Endothelial cell of umbilical vein (primary cell): ENCODE data around the gene BMP8B. TPM values are rescaled to one million over a fixed set of nuclear protein-coding genes. Genes with fewer than 3 reads are reported as not detected.

Experiments
- BruUV-seq: library from RNA; stranded (reverse); fragments of 400-500 nt; replicated peaks from 2 replicates; lab custom pipeline; 2021; lab: Mats Ljungman, UMichigan
- CTCF ChIA-PET: fragments of 300-600, 350-600 bp; sonication (Branson Sonifier 250); formaldehyde crosslinking; loops from one replicate; lab custom pipeline; 2021; ENCODE audit warnings: antibody characterized with exemption, inconsistent platforms; lab: Charles Lee
- POLR2A ChIA-PET: fragments of 300-600, 350-600 bp; sonication (Branson Sonifier 250); formaldehyde crosslinking; loops from one replicate; lab custom pipeline; 2021; ENCODE audit warnings: antibody characterized with exemption, inconsistent platforms; lab: Charles Lee
- DNase-seq: peaks from one replicate; pipeline ENCODE4 v3.0.0-alpha.2; 2011; ENCODE audit warnings: low read depth, low spot score
- FAIRE-seq: peaks from 2 replicates; lab custom pipeline; 2011; peaks lifted over from hg19 to GRCh38; lab: Jason Lieb, UNC
- H2AFZ ChIP-seq: 2 replicates; pipeline ENCODE4 v1.6.0; 2012; ENCODE audit warnings: low read depth, low read length, control low read depth, inconsistent platforms
- H3K27ac ChIP-seq: 2 replicates; pipeline ENCODE4 v1.5.1; 2011; ENCODE audit warnings: low read depth, mild to moderate bottlenecking, control low read depth, low read length, moderate library complexity; ENCODE audit not compliant: insufficient read depth
- H3K27me3 ChIP-seq, 2 experiments: 2 replicates each; pipeline versions ENCODE4 v1.6.0 to v1.6.1; 2011; ENCODE audit warnings: low read length in 2 of 2, mixed read lengths in 1 of 2; ENCODE audit not compliant: control insufficient read depth in 2 of 2, insufficient read depth in 2 of 2
- H3K36me3 ChIP-seq, 2 experiments: 2 replicates in 1 of 2; 3 replicates in 1 of 2; pipeline ENCODE4 v1.5.1; 2011; ENCODE audit warnings: low read length in 2 of 2, mild to moderate bottlenecking in 1 of 2, moderate library complexity in 1 of 2; ENCODE audit not compliant: control insufficient read depth in 2 of 2, insufficient read depth in 2 of 2; ENCODE audit errors: extremely low read depth in 1 of 2
- H3K4me1 ChIP-seq: 3 replicates; pipeline ENCODE4 v1.5.1; 2011; ENCODE audit warnings: mild to moderate bottlenecking, low read length; ENCODE audit not compliant: control insufficient read depth, insufficient read depth; ENCODE audit errors: extremely low read depth
- H3K4me2 ChIP-seq: 2 replicates; pipeline ENCODE4 v1.6.1; 2011; ENCODE audit warnings: low read length, control low read depth, mixed read lengths; ENCODE audit not compliant: insufficient read depth
- H3K4me3 ChIP-seq, 3 experiments: fragments of 200-600 bp in 1 of 3; sonication (generic), shearing (Covaris generic) in 1 of 3; replicated peaks in 1 of 3; 2 replicates each; pipeline ENCODE4 v1.5.1; 2011 to 2016; ENCODE audit warnings: control low read depth in 3 of 3, low read length in 3 of 3, mild to moderate bottlenecking in 2 of 3, inconsistent platforms in 1 of 3, low read depth in 1 of 3, moderate library complexity in 1 of 3; ENCODE audit not compliant: insufficient read depth in 1 of 3
- H3K79me2 ChIP-seq: 2 replicates; pipeline ENCODE4 v1.6.0; 2012; ENCODE audit warnings: low read length, inconsistent platforms; ENCODE audit not compliant: control insufficient read depth, insufficient read depth
- H3K9ac ChIP-seq: replicated peaks from 2 replicates; pipeline ENCODE3; 2011; ENCODE audit warnings: low read length, control low read depth; ENCODE audit not compliant: insufficient read depth; ENCODE audit errors: extremely low read depth
- H3K9me1 ChIP-seq: replicated peaks from 3 replicates; pipeline ENCODE4 v1.6.0; 2011; ENCODE audit warnings: mild to moderate bottlenecking, low read length; ENCODE audit not compliant: control insufficient read depth, insufficient read depth; ENCODE audit errors: extremely low read depth
- H3K9me3 ChIP-seq: replicated peaks from 2 replicates; pipeline ENCODE4 v1.5.1; 2012; ENCODE audit warnings: low read length, inconsistent platforms; ENCODE audit not compliant: control insufficient read depth, insufficient read depth
- H4K20me1 ChIP-seq: replicated peaks from 2 replicates; pipeline ENCODE3; 2011; ENCODE audit warnings: mild to moderate bottlenecking, low read length; ENCODE audit not compliant: control insufficient read depth, insufficient read depth; ENCODE audit errors: extremely low read depth
- CTCF ChIP-seq, 2 donors: IDR thresholded peaks; 1 replicate in 1 of 2; 2 replicates in 1 of 2; pipeline ENCODE4 v1.5.1; 2011; ENCODE audit warnings: low read length in 2 of 2, mild to moderate bottlenecking in 2 of 2, moderate library complexity in 2 of 2, control low read depth in 1 of 2, inconsistent platforms in 1 of 2, low read depth in 1 of 2; ENCODE audit not compliant: insufficient read depth in 1 of 2; ENCODE audit errors: extremely low read depth in 1 of 2
- EZH2 ChIP-seq: IDR thresholded peaks from 2 replicates; pipeline ENCODE4 v1.6.1; 2012; ENCODE audit warnings: borderline replicate concordance, low read depth, mild to moderate bottlenecking, moderate library complexity, low read length, inconsistent platforms; ENCODE audit not compliant: severe bottlenecking
- FOS ChIP-seq: IDR thresholded peaks from 2 replicates; pipeline ENCODE4 v1.6.1; 2011; ENCODE audit warnings: mild to moderate bottlenecking, low read length, moderate library complexity, borderline replicate concordance; ENCODE audit not compliant: insufficient read depth
- GATA2 ChIP-seq: IDR thresholded peaks from 2 replicates; pipeline ENCODE4 v1.7.0; 2011; ENCODE audit warnings: low read depth, mild to moderate bottlenecking, moderate library complexity, mixed read lengths, low read length; ENCODE audit not compliant: insufficient read length, insufficient read depth
- JUN ChIP-seq: IDR thresholded peaks from 2 replicates; pipeline ENCODE4 v1.6.1; 2011; ENCODE audit warnings: borderline replicate concordance, low read depth; ENCODE audit not compliant: insufficient read length, insufficient read depth
- MAX ChIP-seq: IDR thresholded peaks from 2 replicates; pipeline ENCODE4 v1.6.1; 2011; ENCODE audit not compliant: insufficient read depth, insufficient read length
- MYC ChIP-seq: IDR thresholded peaks from one replicate; pipeline ENCODE4 v1.6.1; 2011; ENCODE audit warnings: mild to moderate bottlenecking, low read depth, low read length
- POLR2A ChIP-seq: IDR thresholded peaks from 2 replicates; pipeline ENCODE4 v1.6.1; 2012; ENCODE audit warnings: low read depth, mild to moderate bottlenecking, control low read depth, low read length
- POLR2AphosphoS5 ChIP-seq: IDR thresholded peaks from 2 replicates; pipeline ENCODE4 v1.6.1; 2012; ENCODE audit warnings: low read depth, mild to moderate bottlenecking, control low read depth, low read length, moderate library complexity; ENCODE audit not compliant: insufficient read depth
- dilution Hi-C: fragments of 300-500 bp; cut with MboI; formaldehyde crosslinking; loops from one replicate; pipeline ENCODE4 v1.15.0; 2019; ENCODE audit warnings: low sequenced_read_pairs; ENCODE audit not compliant: extremely low pct_ligation_motif_present
- intact Hi-C: fragments of 100-400 bp; cut with micrococcal nuclease; formaldehyde crosslinking; loops from one replicate; pipeline ENCODE4 v1.10.0; 2022
- polyA plus RNA-seq, 4 experiments: library from polyadenylated mRNA; depleted of rRNA in 3 of 4; stranded (reverse) in 3 of 4; unstranded in 1 of 4; fragments of >200 nt; gene quantifications; 2 replicates each; pipeline versions ENCODE4 v1.2.1 to v1.2.3, GENCODE V29; 2011 to 2012; ENCODE audit warnings: missing spikeins in 1 of 4
- total RNA-seq: library from RNA; stranded (reverse); gene quantifications from 2 replicates; pipeline ENCODE4 v1.2.3, GENCODE V29; 2021

The BMP8B gene
- total and polyA plus RNA-seq, 2 donors (not counting 3 experiments of a cell fraction or from before 2014, with no cell fraction given), result 0.07 TPM; not detected in 1

- no TSS peak for BruUV-seq
- TF ChIP-seq POLR2A (no peak), FOS (no peak), EZH2 (no peak), MYC (no peak), MAX (no peak), POLR2AphosphoS5 (no peak), GATA2 (no peak), JUN (no peak), CTCF (IDR thresholded peaks at IDR 0.05; ENCODE audit: extremely low read depth in 1 of 2, insufficient read depth in 1 of 2, low read depth in 1 of 2, low read length in 2 of 2) (no peak)
- Histone ChIP-seq H3K4me3 (no peak overlapping the region), H3K36me3 (no peaks in the 10 kb centered on the region), H3K79me2 (no peaks in the 10 kb centered on the region), H3K27me3 (no peaks in the 10 kb centered on the region), H3K4me2 (no peak overlapping the region), H2AFZ (no peak overlapping the region), H3K9me3 (no peaks in the 10 kb centered on the region), H3K9me1 (no peaks in the 10 kb centered on the region), H4K20me1 (no peaks in the 10 kb centered on the region), H3K27ac (no peak overlapping the region), H3K9ac (no peak overlapping the region), H3K4me1 (no peaks in the 10 kb centered on the region)
- FAIRE-seq (no peak), DNase-seq (no peak)
- ChIA-PET CTCF (interaction anchor here (8.3 kb wide), 1 partner anchor 90 kb away, joined by 102 read pairs; the partner anchor contains the start of gene MYCL), POLR2A (no interaction called here)
- dilution Hi-C loops (no loop called here), intact Hi-C loops (no loop called here)
Observed at GRCh38 chr1:39812913-39813312, 24.2 kb upstream of the BMP8B start.
